HCT116 (cell line): ENCODE measurements around the gene PIK3R6. TPM values are rescaled to one million over a fixed set of nuclear protein-coding genes. Genes with fewer than 3 reads are reported as not detected.

Source experiments
- ATAC-seq: fragments of 200-7000 bp; cut with Tn5 transposase; 2 replicates; pipeline ENCODE4 v1.9.1; 2020; ENCODE audit warnings: mild to moderate bottlenecking, moderate library complexity
- BruUV-seq: library from RNA; stranded (reverse); fragments of 400-500 nt; replicated peaks from 2 replicates; lab custom pipeline; 2021; lab: Mats Ljungman, UMichigan
- CTCF ChIA-PET: fragments of 300-600 bp; sonication (Branson Sonifier 250); formaldehyde crosslinking; loops from one replicate; lab custom pipeline; 2021; ENCODE audit warnings: antibody characterized with exemption; lab: Charles Lee
- POLR2A ChIA-PET: fragments of 300-600, 350-600 bp; sonication (Branson Sonifier 250); formaldehyde crosslinking; loops from one replicate; lab custom pipeline; 2021; ENCODE audit warnings: antibody characterized with exemption; lab: Charles Lee
- RAD21 ChIA-PET, 2 experiments: fragments of 300-600 bp; sonication (Branson Sonifier 250); formaldehyde crosslinking; loops; one replicate each; lab custom pipeline; 2023; ENCODE audit warnings: low total read pairs in 2 of 2; ENCODE audit not compliant: uncharacterized antibody in 2 of 2, unreplicated experiment in 2 of 2, low non-redundant PET in 1 of 2; lab: Charles Lee
- DNase-seq: peaks from one replicate; pipeline ENCODE4 v3.0.0-alpha.2; 2010; ENCODE audit warnings: low read depth, low spot score
- H2AFZ ChIP-seq: fragments of 200-600 bp; shearing (Covaris generic), sonication (generic); 2 replicates; pipeline ENCODE4 v1.6.1; 2017; ENCODE audit warnings: low read depth, mixed run types, mixed read lengths, antibody characterized with exemption, low read length; ENCODE audit not compliant: poor library complexity, severe bottlenecking
- H3K27ac ChIP-seq: 2 replicates; pipeline ENCODE4 v1.5.1; 2012; ENCODE audit warnings: low read depth, low read length
- H3K27me3 ChIP-seq: fragments of 200-600 bp; sonication (generic); 2 replicates; pipeline ENCODE4 v1.6.1; 2016; ENCODE audit warnings: mixed run types, low read length, mixed read lengths; ENCODE audit not compliant: insufficient read depth
- H3K36me3 ChIP-seq, 2 experiments: fragments of 200-500 bp in 1 of 2; fragments of 200-600 bp in 1 of 2; sonication (Bioruptor generic) in 1 of 2; sonication (generic) in 1 of 2; 2 replicates each; pipeline versions ENCODE4 v1.5.1 to v1.6.1; 2014 to 2016; ENCODE audit warnings: low read length in 2 of 2, inconsistent platforms in 1 of 2, mixed read lengths in 1 of 2, mixed run types in 1 of 2; ENCODE audit not compliant: insufficient read depth in 2 of 2, control insufficient read depth in 1 of 2
- H3K4me1 ChIP-seq, 2 experiments: fragments of 200-600 bp in 1 of 2; sonication (generic) in 1 of 2; 2 replicates each; pipeline versions ENCODE4 v1.5.1 to v1.6.1; 2012 to 2017; ENCODE audit warnings: low read length in 2 of 2, inconsistent platforms in 1 of 2, mild to moderate bottlenecking in 1 of 2, mixed read lengths in 1 of 2, mixed run types in 1 of 2, moderate library complexity in 1 of 2; ENCODE audit not compliant: insufficient read depth in 2 of 2, control insufficient read depth in 1 of 2
- H3K4me2 ChIP-seq: fragments of 200-600 bp; sonication (generic); 2 replicates; pipeline ENCODE4 v1.6.1; 2017; ENCODE audit warnings: mixed run types, low read length, mixed read lengths
- H3K4me3 ChIP-seq, 2 experiments: fragments of 200-600 bp in 1 of 2; sonication (generic) in 1 of 2; replicated peaks in 1 of 2; 2 replicates each; pipeline ENCODE4 v1.5.1; 2011 to 2016; ENCODE audit warnings: low read length in 2 of 2, control low read depth in 1 of 2, low read depth in 1 of 2, mild to moderate bottlenecking in 1 of 2, mixed read lengths in 1 of 2, mixed run types in 1 of 2
- H3K79me2 ChIP-seq: fragments of 200-600 bp; sonication (generic); 2 replicates; pipeline ENCODE4 v1.6.1; 2017; ENCODE audit warnings: mild to moderate bottlenecking, mixed run types, low read length, moderate library complexity, mixed read lengths; ENCODE audit not compliant: insufficient read depth
- H3K9ac ChIP-seq: fragments of 200-600 bp; sonication (generic); 2 replicates; pipeline ENCODE4 v1.6.1; 2016; ENCODE audit warnings: low read length, mixed read lengths
- H3K9me2 ChIP-seq: fragments of 200-600 bp; sonication (generic), shearing (Covaris generic); 2 replicates; pipeline ENCODE4 v1.6.1; 2017; ENCODE audit warnings: mixed run types, mild to moderate bottlenecking, moderate library complexity; ENCODE audit not compliant: insufficient read depth
- H3K9me3 ChIP-seq, 2 experiments: fragments of 200-500 bp in 1 of 2; fragments of 200-600 bp in 1 of 2; sonication (Bioruptor generic) in 1 of 2; sonication (generic) in 1 of 2; 2 replicates each; pipeline ENCODE4 v1.6.1; 2014 to 2017; ENCODE audit warnings: low read length in 2 of 2, mixed read lengths in 2 of 2, inconsistent platforms in 1 of 2, low read depth in 1 of 2, mild to moderate bottlenecking in 1 of 2, mixed run types in 1 of 2, moderate library complexity in 1 of 2; ENCODE audit not compliant: control insufficient read depth in 1 of 2, insufficient read depth in 1 of 2
- H4K20me1 ChIP-seq: fragments of 200-600 bp; sonication (generic), shearing (Covaris generic); 2 replicates; pipeline ENCODE4 v1.6.1; 2017; ENCODE audit warnings: mixed run types, mild to moderate bottlenecking, moderate library complexity; ENCODE audit not compliant: insufficient read depth
- ATF3 ChIP-seq: IDR thresholded peaks from 2 replicates; pipeline ENCODE4 v1.6.1; 2012
- CBX3 ChIP-seq: IDR thresholded peaks from 2 replicates; pipeline ENCODE4 v1.6.1; 2012; ENCODE audit warnings: low read depth
- CEBPB ChIP-seq: IDR thresholded peaks from 2 replicates; pipeline ENCODE4 v1.6.1; 2012; ENCODE audit warnings: low read depth
- EGR1 ChIP-seq: IDR thresholded peaks from 2 replicates; pipeline ENCODE4 v1.6.1; 2012; ENCODE audit warnings: low read depth
- ELF1 ChIP-seq: IDR thresholded peaks from 2 replicates; pipeline ENCODE4 v1.6.1; 2012; ENCODE audit warnings: low read depth, borderline replicate concordance
- FOSL1 ChIP-seq: IDR thresholded peaks from 2 replicates; pipeline ENCODE4 v1.6.1; 2012; ENCODE audit warnings: low read depth
- MAX ChIP-seq: IDR thresholded peaks from 2 replicates; pipeline ENCODE4 v1.6.1; 2012
- POLR2A ChIP-seq: IDR thresholded peaks from 2 replicates; pipeline ENCODE4 v1.7.0; 2011; ENCODE audit warnings: borderline replicate concordance; ENCODE audit not compliant: insufficient read depth, insufficient read length; ENCODE audit errors: extremely low read depth
- RAD21 ChIP-seq: IDR thresholded peaks from 2 replicates; pipeline ENCODE4 v1.6.1; 2012; ENCODE audit warnings: low read depth, mild to moderate bottlenecking
- SIN3A ChIP-seq: IDR thresholded peaks from 2 replicates; pipeline ENCODE4 v1.6.1; 2012; ENCODE audit warnings: low read depth
- SRF ChIP-seq: IDR thresholded peaks from 2 replicates; pipeline ENCODE4 v1.6.1; 2012; ENCODE audit warnings: low read depth
- TCF7L2 ChIP-seq: IDR thresholded peaks from 2 replicates; pipeline ENCODE4 v1.7.0; 2011; ENCODE audit warnings: borderline replicate concordance, inconsistent platforms; ENCODE audit not compliant: insufficient read depth, insufficient read length; ENCODE audit errors: extremely low read depth
- YY1 ChIP-seq: IDR thresholded peaks from 2 replicates; pipeline ENCODE4 v1.6.1; 2011; ENCODE audit warnings: low read length, low read depth, moderate library complexity, mild to moderate bottlenecking; ENCODE audit not compliant: insufficient replicate concordance; ENCODE audit errors: extremely low read depth
- ZBTB33 ChIP-seq: IDR thresholded peaks from 2 replicates; pipeline ENCODE4 v1.6.1; 2011; ENCODE audit warnings: mild to moderate bottlenecking, low read length, moderate library complexity; ENCODE audit not compliant: insufficient replicate concordance; ENCODE audit errors: extremely low read depth
- ZFX ChIP-seq: fragments of 450-650 bp; IDR thresholded peaks from 2 replicates; pipeline ENCODE4 v1.6.1; 2017
- ZNF274 ChIP-seq: fragments of 200-500 bp; sonication (Bioruptor generic); IDR thresholded peaks from 2 replicates; pipeline ENCODE4 v1.6.1; 2014; ENCODE audit warnings: mild to moderate bottlenecking, low read depth, low read length, inconsistent platforms
- intact Hi-C: fragments of 100-400 bp; cut with micrococcal nuclease; formaldehyde crosslinking; loops from 2 replicates; pipeline ENCODE4 v1.10.0; 2022
- total RNA-seq: library from RNA; stranded (reverse); gene quantifications from one replicate; pipeline ENCODE4 v1.2.1, GENCODE V29; 2021; ENCODE audit not compliant: unreplicated experiment

The PIK3R6 gene
- total RNA-seq, 1 experiment from 2014 or later: 0.07 TPM

GRCh38 chr17:8766731-8767130, 100.7 kb downstream of the PIK3R6 start (continued):
- TF ChIP-seq YY1 (no peak), MAX (no peak), CEBPB (no peak), EGR1 (no peak), ATF3 (no peak), CBX3 (no peak), ZNF274 (no peak), ZFX (no peak), POLR2A (no peak), SIN3A (no peak)

- H3K27me3 ChIP-seq: no peaks in the 10 kb centered on the region
- intact Hi-C loops: no loop called here
- no peak overlapping the region for H3K9ac ChIP-seq
- no peak overlapping the region for H2AFZ ChIP-seq
- no peaks in the 10 kb centered on the region for H3K79me2 ChIP-seq
- H3K4me1 ChIP-seq: no peaks in the 10 kb centered on the region
- no TSS peak for BruUV-seq
- H3K4me2 ChIP-seq: no peak overlapping the region
- no peaks in the 10 kb centered on the region for H4K20me1 ChIP-seq
- no peak overlapping the region for H3K27ac ChIP-seq
- RAD21 ChIA-PET: no interaction called here
- no peaks in the 10 kb centered on the region for H3K9me2 ChIP-seq
- H3K9me3 ChIP-seq: no peaks in the 10 kb centered on the region
- ATAC-seq (no peak), DNase-seq (no peak)
- CTCF ChIA-PET: no interaction called here
- H3K36me3 ChIP-seq: no peaks in the 10 kb centered on the region
- no peak overlapping the region for H3K4me3 ChIP-seq
- TF ChIP-seq CEBPB (no peak), TCF7L2 (no peak), CBX3 (no peak), FOSL1 (no peak), RAD21 (no peak), ZNF274 (no peak), ZFX (no peak), MAX (no peak), SRF (no peak), ELF1 (no peak), ZBTB33 (no peak), SIN3A (no peak)
- POLR2A ChIA-PET: no interaction called here
Observed at GRCh38 chr17:8762012-8762411, 105.5 kb downstream of the PIK3R6 start.
